Measurements from ENCODE around the gene SUGCT.

DNA sequence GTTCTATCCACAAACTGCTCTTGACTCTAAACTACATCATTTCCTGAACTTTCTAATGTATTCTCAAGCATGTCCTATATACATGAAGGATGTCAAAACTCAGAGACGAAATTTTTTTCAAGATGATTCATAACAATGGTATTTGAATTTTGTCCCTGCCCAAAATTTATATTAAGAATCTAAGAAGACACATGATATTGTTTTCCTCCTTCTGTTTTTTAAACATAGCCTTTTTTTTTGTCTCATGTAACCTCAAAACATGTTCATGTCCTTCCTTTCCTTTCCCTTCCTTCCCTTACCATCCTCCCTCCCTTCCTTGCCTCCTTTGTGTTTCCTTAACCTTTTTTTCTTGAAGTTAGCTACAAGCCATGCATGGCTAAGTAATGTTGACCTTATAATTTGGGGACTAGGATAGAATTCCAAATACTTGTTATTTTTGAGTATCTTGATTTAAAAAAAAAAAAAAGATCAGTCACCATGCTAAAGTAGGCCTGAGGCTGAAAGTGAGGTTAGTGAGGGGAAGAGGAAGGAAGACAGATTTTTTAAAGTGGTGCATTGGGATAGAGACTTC is 163.0 kb downstream of the SUGCT start:
- TF ChIP-seq, protein P1, sequence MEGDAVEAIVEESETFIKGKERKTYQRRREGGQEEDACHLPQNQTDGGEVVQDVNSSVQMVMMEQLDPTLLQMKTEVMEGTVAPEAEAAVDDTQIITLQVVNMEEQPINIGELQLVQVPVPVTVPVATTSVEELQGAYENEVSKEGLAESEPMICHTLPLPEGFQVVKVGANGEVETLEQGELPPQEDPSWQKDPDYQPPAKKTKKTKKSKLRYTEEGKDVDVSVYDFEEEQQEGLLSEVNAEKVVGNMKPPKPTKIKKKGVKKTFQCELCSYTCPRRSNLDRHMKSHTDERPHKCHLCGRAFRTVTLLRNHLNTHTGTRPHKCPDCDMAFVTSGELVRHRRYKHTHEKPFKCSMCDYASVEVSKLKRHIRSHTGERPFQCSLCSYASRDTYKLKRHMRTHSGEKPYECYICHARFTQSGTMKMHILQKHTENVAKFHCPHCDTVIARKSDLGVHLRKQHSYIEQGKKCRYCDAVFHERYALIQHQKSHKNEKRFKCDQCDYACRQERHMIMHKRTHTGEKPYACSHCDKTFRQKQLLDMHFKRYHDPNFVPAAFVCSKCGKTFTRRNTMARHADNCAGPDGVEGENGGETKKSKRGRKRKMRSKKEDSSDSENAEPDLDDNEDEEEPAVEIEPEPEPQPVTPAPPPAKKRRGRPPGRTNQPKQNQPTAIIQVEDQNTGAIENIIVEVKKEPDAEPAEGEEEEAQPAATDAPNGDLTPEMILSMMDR (conservative IDR thresholded peaks at IDR 0.05 in 1 of 2, IDR thresholded peaks at IDR 0.05 in 1 of 2; ENCODE audit: extremely low read depth in 1 of 2, insufficient read depth in 1 of 2, low read depth in 1 of 2, low read length in 2 of 2) = no peak
- TF ChIP-seq EZH2 (IDR thresholded peaks at IDR 0.05; ENCODE audit: borderline replicate concordance, low read length) = no peak
